ENCODE results near the gene TLR9.

Gene TLR9

DNA sequence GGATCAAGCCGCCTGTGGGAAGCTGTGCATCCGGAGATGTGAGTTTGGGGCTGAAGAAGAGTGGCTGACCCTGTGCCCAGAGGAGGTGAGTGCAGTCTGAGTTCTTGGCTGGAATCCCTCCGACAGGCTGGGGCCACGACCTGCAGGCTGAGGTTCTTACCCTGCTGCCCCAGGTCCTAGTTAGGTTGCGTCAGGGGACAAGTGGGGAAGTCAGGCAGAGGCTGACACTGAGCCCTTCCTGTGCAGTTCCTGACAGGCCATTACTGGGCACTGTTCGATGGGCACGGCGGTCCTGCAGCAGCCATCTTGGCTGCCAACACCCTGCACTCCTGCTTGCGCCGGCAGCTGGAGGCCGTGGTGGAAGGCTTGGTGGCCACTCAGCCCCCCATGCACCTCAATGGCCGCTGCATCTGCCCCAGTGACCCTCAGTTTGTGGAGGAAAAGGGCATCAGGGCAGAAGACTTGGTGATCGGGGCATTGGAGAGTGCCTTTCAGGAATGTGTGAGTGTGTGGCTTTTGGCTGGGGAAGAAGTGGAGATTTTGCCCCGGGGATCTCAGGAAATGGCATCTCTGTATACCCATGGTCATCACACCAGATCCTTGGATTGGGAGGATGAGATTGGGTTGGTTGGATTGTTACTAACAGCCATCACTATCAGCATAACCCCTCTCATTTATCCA, 21.4 kb upstream of the TLR9 start:
- no peak for TF ChIP-seq CTCF (IDR thresholded peaks at IDR 0.05; ENCODE audit: borderline replicate concordance, insufficient read depth, low read depth, low read length)
- peak overlapping the region; percentile 81 for H3K4me3 ChIP-seq (ENCODE audit: low read depth, low read length)

DNA sequence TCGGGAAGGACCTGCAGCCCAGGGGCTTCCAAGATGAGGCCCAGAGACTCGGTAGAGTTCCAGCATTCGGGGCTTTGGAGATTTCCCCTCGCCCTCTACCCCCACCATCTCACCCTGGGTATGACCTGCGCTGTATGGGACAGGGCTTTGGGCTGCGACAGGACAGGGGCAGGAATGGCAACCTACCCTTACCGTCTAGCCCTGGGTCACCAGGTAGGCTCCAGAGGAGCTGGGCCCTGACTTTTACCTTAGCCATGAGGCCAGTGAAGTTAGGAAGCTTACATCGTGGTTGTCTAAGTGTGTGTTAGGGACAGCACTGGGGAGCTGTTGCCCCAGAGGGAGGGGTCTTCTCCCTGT, 20.8 kb upstream of the TLR9 start:
- peak overlapping the region; percentile 81 for H3K4me3 ChIP-seq (ENCODE audit: low read depth, low read length)
- no peak for TF ChIP-seq CTCF (IDR thresholded peaks at IDR 0.05; ENCODE audit: borderline replicate concordance, insufficient read depth, low read depth, low read length)

DNA sequence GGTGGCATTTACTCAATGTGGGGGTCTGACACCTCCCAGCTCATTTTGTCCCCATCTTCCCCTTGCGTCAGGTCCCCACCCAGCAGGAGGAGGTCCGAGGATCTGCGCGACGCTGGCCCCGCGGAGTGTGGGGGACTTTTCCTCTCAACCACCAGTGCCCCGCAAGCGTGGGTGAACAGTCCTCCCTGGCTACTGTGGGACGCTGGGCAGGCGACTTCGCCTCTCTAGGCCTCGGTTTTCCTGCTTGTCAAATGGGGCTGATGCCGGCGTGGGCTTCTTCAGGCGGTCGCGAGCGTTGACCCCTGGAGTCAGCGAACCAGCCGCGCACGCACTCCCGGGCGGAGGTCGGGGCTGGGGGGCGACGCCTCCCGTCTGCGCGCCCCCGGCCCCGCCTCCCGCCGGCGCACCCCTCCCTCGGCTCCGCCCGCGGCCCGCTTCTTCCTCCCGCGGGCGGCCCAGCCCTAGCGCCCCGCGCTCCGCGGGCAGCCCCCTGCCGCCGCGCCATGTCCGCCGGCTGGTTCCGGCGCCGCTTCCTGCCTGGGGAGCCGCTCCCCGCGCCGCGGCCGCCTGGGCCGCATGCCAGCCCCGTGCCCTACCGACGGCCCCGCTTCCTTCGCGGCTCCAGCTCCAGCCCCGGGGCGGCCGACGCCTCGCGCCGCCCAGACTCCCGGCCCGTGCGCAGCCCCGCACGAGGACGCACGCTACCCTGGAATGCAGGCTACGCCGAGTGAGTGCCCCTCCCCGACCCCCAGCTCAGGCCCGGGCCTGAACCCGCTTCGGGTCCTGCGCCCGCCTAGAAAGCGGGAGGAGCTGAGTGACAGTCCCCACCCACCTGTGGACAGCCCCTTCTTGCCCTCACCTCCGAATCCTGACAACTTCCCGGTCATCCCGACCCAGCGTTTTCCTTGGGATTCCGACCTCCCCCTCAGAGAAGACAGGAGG, 20.1 kb upstream of the TLR9 start, which contains the start of gene PPM1M:
Gene PPM1M (plus strand): TSS at position 438 of the 942 bp plus-strand sequence. CDS start 66 bp downstream, at position 504.
- no peak for TF ChIP-seq CTCF (IDR thresholded peaks at IDR 0.05; ENCODE audit: borderline replicate concordance, insufficient read depth, low read depth, low read length)
- H3K4me3 ChIP-seq (ENCODE audit: low read depth, low read length), result peak within 1 kb of the TSS; percentile 81

DNA sequence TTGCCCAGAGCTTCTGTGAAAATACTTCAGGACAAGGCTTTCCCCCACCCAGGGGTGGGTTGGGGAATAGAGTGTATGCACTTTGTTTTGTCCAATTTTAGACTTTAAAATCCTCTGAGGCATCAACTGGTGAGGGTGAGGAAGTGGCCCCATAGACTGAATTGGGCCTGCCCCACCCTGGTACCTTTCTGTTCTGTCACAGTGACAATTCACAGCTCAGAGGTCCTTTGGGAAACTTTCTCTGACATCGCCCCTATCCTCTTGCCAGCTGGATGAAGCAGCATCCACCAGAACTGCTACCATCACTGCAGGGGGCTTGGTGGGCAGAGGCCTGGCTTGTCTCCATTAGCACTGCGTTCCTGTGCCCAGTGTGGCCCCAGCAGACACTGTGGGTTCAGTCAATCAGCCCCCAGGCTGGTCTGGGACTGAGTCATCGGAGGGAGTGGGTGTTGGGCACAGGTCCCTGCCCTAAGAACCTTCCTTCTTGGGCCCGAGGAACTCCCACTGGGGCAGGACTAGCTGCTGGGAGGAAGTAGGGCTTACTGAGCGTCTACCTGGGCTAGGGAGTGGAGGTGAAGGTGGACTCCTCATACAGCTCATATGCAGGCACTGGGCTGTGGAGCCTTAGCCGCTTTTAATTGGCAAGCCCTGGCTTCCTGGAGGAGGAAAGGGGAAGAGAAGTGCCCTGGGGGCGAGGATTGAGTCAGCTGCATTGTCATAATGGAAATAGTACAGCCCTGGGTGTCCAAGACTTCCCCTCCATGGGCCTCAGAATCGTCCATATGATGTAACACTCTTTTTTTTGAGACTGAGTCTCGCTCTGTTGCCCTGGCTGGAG, 18.6 kb upstream of the TLR9 start:
- peak overlapping the region; percentile 81 for H3K4me3 ChIP-seq (ENCODE audit: low read depth, low read length)
- TF ChIP-seq CTCF (IDR thresholded peaks at IDR 0.05; ENCODE audit: borderline replicate concordance, insufficient read depth, low read depth, low read length), result no peak

- no peak for TF ChIP-seq CTCF (IDR thresholded peaks at IDR 0.05; ENCODE audit: borderline replicate concordance, insufficient read depth, low read depth, low read length)
- H3K4me3 ChIP-seq (ENCODE audit: low read depth, low read length), result no peak overlapping the region
These were observed 16.6 kb upstream of the TLR9 start for GRCh38 chr3:52242039-52242438.

DNA sequence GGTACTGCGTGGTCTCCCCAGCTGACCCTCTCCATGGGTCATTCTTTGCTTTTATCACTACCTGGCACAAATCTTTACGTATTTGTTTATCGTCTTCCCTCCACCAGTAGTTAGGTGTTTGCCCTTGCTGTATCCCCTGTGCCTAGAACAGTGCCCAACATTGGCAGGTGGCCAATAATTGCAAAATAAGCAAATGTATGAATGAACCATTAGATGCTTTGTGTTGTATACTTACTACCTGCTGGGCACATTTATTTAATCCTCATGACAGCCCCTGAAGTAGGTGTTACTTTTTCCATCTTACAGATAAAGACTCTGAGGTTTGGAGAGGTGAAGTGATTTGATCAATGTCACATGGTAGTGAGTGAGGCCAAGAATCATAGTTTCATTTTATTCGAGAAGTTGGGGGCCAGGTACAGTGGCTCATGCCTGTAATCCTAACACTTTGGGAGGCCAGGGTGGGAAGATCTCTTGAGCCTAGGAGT, 15.5 kb upstream of the TLR9 start:
- H3K4me3 ChIP-seq (ENCODE audit: low read depth, low read length), result no peak overlapping the region
- no peak for TF ChIP-seq CTCF (IDR thresholded peaks at IDR 0.05; ENCODE audit: borderline replicate concordance, insufficient read depth, low read depth, low read length)

Data from GM12875 (cell line).